NCI-H2107 treated with DMSO at 0.1 percent for 48 hours (cell line): ENCODE measurements around the gene APBA2.
A peak's percentile ranks its signal among the peaks of the same experiment; 100 is the strongest.
"Not testable (repeated sequence)": the region's sequence is repeated elsewhere in the genome, so short reads cannot be mapped to it uniquely, and the experiment has no call there.

Source experiments
- DNase-seq: peaks from one replicate; lab custom pipeline; 2025; ENCODE audit not compliant: unreplicated experiment; lab: John Stamatoyannopoulos, UW

Gene APBA2

DNA sequence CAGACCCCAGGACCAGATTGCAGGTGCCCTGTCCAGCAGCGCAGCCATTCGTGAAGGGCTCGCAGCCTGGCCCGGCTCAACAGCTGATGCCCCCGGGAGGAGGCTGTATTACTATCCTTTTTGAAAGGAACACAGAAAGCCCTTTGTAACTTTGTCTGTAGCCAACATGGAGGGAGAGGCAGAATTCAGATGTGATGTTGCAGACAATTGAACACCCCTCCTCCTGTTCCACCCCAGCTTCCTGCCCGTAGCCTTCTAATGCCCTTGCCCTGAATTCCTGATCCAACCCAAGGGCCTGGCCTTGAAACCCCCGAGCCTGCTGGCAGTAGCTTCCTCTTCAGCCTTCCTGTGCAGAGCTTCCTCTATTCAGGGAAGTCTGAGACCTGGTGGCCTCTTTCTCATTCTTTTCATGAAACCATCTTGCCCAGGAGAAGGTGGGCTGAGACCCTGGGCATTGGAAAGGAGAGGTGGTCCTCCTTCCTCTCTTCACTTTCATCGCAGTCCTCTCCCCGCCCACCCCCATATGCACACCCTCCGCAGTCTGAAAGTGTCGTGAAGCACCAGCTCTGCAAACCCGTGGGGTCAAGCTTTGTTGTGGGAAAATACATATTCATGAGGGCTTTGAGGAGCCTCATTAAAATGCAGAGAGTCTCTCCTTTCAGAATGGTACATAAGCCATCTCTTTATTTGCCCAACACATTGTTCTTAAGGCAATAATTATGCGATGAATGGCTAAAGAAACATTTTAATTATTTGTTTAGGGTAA, 109.2 kb downstream of the APBA2 start:
- no peak for DNase-seq

DNA sequence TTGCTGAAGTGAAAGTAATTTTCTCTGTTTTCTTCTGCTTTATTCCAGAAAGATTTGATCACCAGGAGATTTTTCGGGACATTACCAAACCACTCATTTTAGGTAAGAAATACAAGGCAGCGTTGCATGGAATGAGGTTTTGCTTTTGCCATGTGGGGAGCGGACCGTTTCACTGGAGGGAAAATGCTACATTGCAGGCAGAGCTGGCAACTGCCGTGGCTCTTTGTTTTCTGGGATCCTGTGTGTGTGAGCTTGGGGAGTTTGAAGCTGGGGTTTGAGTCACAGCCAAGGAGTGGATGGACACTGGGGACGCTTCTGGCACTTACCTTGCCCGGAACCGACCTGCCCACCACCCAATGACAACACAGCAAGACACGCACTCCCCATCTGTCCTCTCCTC, 109.9 kb downstream of the APBA2 start:
- no peak for DNase-seq

DNA sequence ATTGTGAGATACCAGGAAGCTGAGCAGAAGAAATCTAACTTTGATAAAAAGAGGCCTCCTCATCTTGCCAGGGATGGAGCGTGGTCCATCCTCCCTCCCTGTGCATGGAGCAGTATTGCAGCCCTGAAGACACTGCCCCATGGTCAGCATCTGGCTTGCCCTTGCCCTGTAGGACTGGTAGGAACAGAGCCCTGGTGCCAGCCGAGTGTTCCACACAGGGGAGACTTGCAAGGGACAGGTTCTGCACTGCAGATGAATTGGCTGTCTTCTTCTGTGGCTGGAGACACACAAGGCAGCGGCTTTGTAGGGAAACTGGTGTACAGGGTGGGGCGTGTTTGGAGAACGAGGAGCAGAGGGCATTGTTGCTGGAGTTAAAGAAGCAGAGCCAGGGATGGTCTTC, 110.5 kb downstream of the APBA2 start:
- no peak for DNase-seq

DNA sequence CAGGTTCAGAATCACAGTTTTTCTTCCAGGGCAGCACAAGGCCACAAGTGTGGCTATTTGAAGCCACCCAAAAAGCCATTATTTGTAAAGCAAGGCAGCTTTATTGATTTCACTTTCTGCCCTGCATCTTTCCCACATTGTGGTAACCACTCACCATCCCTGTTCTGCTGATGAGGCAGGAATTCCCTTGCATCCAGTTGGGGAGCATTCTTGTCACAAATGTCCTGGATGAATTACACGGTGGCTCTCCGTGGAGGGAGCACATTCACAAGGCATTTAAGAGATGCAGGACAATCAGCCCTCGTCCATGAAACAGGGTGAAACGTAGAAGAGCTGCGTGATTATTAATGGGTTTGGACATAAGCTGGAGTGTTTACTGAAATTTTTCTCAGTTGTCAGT, 111.2 kb downstream of the APBA2 start:
- DNase-seq: no peak

DNA sequence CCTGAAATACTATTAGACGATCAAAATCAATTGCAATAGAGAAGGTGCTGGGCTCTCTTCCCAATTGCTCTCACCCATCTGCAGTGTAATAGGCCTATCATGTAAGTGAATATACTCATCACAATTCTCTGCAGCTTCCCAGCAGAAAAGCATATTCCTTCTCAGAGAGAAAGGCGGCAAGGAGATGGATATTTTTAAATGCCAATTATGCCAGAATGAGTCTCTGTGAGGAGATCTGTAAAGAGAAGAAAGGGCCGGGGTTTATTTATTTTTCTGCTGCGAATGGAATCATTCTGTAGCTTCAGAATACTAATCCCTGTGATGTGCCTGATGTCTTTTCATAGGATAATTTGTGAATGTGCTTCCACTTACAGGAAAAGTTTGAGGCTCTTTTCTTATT, 112.0 kb downstream of the APBA2 start:
- DNase-seq: no peak

DNA sequence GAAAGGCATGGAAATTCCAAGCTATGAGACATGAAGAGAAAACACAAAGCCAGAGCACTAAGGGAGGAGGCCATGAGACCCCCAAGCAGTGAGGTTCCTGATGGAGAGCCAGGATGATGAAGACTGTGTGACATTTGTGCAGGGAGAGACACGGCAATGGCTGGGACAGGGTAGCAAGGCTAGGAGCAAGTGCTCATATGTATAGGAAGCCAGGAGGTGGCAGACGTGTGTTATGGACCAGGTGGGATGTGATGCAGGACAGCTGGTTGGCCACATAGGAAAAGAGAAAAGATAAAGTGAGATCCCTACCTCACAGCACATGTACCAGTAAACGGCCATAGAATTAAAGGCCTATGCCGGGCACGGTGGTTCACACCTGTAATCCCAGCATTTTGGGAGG, 112.7 kb downstream of the APBA2 start:
- no peak for DNase-seq

DNA sequence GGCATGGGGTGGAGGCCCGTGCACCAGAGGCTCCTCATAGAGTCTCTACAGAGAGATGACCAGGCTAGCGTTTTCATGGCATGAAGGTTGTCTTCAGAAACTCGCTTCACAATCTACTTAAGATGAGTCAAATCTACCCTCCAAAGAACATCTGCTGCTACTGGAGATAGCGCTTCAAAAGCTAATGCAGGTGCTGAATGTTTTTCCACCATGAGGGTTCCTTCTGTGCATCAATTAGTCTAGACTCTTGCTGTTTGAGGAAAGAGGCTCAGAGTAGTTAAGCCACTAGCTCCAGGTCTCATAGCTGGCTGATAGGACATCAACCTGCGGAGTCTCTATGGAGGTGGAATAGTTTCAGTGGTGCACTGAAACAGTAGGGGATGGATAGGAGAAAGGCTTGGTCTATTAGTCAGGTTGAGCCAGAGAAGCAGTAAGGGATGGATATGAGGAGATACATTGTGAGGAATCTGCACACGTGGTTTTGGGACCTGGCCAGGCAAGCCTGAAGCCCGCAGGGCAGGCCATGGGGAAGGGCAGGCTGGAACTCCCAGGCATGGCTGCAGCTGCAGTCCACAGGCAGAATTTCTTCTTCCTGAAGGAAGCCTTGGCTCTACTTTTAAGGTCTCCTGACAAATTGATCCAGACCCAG, 117.5 kb downstream of the APBA2 start:
- DNase-seq: no peak

DNA sequence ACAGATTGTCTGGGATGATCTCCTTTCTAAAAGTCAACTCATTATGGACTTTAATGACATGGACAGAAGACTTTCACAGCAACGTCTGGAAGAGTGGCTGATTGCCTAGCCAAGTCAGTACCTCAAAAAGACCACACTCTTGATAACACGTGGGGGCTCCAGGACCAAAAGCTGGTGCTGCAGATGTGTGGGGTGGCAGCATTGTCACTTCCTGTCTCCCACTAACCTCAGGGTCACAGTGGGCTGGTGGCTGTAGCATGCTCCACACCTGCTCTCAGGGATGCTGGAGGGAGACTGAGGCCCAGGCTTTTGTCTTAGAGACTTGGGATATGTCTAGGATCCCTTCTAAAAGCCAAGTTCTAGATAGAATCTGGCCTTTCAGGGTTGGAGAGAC, 118.1 kb downstream of the APBA2 start:
- no peak for DNase-seq

DNA sequence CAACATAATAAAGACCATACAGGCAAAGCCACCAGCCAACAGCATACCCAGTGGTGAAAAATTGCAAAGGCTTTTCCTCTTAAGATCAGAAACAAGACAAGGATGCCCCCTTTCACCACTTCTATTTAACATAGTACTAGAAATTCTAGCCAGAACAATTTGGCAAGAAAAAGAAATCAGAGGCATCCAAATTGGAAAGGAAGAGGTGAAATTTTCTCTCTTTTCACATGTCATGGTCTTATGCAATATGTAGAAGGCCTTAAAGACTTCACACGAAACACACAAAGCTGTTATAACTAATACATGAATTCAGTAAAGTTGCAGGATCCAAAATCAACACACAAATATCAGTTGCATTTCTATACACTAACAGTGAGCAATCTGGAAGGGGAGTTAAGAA, 120.2 kb downstream of the APBA2 start:
- no peak for DNase-seq

DNA sequence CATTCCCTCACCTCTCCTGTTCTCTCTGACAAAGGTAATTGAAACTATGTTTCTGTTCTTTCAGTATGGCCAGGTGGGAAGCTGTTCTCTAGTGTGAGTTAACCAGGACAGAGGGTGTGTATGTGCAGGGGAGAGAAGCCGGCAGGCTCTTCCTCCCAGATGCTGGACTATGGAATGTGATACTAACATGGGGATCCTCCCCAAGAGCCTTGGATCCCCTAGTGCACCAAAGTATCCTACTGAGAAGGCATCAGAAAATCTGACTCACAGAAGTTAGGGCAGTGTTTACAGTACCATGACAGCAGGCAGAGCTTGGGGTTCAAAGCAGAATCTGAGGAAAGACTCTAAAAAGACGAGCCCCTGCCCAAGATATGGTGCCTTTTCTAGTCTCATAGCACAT, 123.1 kb downstream of the APBA2 start:
- no peak for DNase-seq

DNA sequence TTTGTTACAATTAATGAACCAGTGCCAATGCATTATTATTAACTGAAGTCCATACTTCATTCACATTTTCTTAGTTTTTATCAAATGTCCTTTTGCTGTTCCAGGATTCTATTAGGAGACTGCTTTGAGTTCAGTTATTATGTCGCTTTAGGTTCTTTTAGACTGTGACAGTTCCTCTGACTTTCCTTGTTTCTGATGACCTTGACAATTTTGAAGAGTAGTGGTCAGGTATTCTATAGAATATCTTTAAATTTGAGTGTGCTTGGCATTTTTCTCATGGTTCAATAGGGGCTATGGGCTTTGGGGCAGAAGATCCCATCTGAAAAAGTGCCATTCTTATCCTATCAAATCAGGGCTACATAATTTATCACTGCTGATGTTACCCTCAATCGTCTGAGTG, 126.3 kb downstream of the APBA2 start:
- DNase-seq: no peak

DNA sequence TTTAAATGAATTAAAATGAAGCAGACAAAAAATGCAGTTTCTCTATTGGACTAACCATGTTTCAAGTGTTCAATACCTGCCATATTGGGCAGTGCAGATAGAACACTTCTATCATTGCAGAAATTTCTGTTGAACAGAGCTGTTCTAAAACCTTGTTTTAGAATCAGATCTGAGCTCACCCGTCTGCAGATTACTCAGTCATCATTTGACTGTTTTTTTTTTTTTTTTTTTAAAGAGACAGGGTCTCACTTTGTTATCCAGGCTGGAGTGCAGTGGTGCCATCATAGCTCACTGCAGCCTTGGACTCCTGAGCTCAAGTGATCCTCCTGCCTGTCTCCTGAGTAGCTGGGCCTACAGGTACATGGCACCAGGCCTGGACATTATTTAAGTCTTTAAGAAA, 128.7 kb downstream of the APBA2 start:
- DNase-seq: no peak

DNA sequence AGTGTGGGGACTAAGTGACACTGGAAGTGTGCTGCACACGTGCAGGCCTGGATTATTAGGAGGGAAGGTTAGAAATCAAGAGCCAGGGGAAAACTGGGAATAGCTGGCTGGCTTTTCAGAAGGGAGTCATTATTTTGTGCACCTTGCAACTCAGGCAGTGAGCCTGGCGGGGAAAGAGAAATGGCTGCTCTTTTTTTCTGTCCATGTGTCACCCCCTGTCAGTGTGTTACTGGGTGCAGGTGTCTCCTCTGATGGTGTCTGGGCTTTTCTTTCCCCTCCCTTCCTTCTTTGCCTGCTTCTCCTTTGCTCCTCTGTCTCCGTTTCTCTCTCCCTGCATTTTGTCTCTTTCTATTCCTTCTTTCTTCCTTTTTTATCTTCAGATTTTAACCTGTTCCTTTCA, 130.7 kb downstream of the APBA2 start:
- no peak for DNase-seq

DNA sequence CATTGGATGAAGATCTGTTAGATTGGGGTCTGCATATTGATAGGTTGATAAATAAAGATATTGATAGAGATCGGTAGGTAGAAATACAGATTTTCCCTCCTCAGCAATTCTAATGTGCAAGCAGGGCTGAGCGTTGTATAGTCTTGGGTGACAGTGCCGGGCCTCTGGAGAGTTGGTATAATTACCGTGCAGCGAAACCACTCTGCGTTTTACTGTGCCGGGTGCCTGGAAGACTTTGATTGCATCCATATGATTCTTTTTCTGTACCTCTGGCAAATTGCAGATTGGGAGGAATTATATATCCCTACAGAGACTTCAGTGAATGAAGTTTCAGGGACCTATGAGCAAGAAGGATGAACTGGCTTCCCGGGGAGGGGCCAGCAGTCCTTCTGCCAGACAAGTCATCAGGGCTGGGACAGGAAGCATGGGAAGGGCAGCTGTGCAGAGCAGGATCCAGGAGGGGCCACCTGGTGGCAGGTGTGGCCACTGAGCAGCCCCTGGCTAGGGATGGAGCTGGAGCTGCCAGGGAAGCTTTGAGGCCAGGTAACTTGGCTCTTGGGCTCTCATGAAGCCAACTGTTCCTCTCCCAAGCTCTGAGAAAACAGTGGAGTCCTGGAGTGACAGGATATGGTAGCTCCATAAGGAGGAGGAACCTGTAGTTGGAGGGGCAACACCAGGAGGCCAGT, 132.5 kb downstream of the APBA2 start:
- DNase-seq: peak; percentile 17

DNA sequence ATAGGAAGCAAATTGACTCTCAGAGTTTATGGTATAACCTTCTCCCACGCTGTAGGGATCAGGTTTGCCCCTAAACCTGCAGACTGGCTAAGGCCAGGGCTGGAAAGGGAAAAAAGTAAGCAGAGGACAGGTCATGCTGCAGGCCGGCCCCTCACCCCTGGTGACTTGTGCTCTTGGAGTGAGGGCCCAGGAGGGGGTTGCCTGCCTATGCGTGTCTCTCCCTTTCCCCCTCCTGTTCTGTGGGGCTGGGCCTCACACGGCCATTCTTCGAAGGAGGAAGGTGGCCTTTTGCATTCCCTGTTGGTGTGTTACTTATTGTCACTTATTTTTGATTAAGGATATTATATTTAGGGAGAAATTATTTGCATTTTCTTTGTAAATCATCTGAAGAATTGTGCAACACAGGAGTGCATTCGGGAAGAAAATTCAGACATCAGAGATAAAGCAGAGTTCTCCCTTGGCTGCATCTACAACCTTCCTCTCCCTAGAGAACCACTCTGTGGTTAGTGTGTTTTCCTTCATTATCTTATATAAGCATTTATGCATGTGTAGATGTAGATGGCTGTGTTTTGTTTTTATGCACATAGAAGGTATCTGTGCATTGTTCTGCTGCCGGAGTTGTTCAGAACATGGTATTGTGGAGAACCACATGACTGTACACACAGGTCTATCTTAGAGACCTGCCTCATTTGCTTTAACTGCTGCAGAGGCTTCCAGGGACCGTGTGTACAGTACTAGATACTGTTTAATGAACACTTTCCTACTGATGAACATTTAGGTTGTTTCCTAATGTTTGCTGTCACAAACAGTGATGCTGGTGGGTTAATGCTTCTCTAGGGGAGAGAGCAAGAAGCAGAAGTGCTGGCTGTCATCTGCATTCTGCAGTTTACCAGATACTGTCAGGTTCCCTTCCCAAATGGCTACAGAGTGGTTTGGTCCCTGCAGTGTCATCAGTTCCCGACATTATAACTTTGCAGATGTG, 133.5 kb downstream of the APBA2 start:
- DNase-seq: no peak

DNA sequence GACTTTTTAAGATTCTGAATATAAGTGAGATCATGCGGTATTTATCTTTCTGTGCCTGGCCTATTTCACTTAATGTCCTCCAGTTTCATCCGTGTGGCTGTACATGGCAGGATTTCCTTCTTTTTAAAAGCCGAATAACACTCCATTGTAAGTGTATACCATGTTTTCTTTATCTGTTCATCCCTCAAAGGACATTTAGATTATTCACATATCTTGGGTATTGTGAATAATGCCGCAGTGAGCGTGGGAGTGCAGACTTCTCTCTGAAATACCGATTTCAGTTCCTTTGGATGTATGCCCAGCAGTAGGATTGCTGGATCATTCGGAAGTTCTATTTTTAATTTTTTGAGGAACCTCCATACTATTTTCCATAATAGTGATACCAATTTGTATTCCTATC, 136.1 kb downstream of the APBA2 start:
- no peak for DNase-seq

DNA sequence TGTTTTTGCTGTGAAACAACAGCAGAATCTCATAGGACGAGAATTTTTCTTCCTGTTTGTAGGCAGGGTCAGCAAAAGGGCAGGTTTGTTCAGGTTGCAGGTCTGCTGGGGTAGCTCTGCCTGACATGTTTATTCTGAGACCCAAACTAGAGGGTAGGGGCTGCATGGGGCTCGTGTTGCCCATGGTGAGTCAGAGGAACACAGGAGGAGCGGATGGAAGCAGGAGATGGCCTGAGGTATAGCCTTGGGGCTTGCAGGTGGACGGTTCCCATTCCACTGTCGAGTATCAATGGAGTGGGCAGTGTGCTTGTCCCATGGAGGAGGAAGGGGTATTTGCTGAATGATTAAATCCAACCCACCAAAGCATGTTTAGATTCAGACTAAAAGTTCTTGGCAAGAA, 138.9 kb downstream of the APBA2 start:
- DNase-seq: no peak

DNA sequence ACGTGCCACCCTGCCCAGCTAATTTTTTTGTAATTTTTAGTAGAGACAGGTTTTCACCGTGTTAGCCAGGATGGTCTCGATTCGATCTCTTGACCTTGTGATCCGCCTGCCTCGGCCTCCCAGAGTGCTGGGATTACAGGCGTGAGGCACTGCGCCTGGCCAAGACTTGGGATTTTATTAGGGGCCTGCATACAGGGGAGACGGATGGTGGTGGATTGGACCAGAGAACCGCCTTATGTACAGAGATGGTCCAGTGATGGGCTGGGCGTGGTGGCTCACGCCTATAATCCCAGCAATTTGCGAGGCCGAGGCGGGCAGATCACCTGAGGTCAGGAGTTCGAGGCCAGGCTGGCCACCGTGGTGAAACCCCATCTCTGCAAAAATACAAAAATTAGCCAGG, 139.6 kb downstream of the APBA2 start:
- DNase-seq: not testable (repeated sequence)

DNA sequence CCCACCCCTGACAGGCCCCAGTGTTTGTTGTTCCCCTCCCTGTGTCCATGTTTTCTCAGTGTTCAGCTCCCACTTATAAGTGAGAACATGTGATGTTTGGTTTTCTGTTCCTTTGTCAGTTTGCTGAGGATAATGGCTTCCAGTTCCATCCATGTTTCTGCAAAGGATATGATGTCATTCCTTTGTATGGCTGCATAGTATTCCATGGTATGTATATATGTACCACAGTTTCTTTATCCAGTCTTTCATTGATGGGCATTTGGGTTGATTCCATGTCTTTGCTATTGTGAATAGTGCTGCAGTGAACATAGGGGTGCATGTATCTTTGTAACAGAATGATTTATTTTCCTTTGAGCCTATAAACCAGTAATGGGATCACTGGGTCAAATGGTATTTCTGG, 142.4 kb downstream of the APBA2 start:
- not testable (repeated sequence) for DNase-seq

DNA sequence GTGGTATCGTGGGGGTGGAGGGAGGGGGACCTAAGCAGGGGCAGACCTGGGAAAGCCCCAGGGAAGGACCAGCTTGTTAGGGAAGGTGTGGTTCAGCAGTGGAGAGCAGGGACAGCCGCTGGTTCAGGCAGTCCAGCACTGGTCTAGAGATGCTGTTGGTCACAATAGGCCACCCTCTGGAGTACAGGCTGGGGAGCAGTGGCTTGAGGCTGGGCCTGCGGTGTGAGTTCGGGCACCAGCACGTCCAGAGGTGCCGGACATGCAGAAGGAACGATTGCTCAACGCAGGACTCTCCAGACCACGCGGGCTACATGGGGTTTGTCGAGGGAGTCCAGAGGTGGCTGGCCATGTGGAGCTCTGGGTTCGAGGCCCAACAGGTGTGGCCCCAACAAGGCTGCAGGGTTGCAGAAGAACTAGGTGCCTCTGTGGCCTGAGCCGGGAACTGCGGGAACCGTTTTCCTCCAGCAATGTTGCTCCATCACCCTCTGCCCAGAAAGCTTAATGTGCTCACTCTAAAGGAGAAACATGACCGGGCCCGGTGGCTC, 143.9 kb downstream of the APBA2 start:
- DNase-seq: no peak
